ENCODE measurements around the gene TSPAN14. TPM values are rescaled to one million over a fixed set of nuclear protein-coding genes. Genes with fewer than 3 reads are reported as not detected.
A peak's percentile ranks its signal among the peaks of the same experiment; 100 is the strongest.

The TSPAN14 gene
- total and polyA plus RNA-seq, 2 of the 13 experiments (the other 11 are each of a cell fraction or from before 2014, with no cell fraction given): 24.1 to 80.6 TPM

GRCh38 chr10:80493522-80494051 is 39.5 kb downstream of the TSPAN14 start (continued):
- peak in 1 of 2 experiments; percentile 35; a peak in 1 of 4 replicates for TF ChIP-seq EP300 (IDR thresholded peaks at IDR 0.05; ENCODE audit: low read depth in 2 of 2, low read length in 2 of 2)
- TF ChIP-seq EP300 (CRISPR knock-in tag; IDR thresholded peaks at IDR 0.05; ENCODE audit: borderline replicate concordance): peak; percentile 11; the same call in 1 of the 2 replicates
- no peak for TF ChIP-seq ZNF652 (CRISPR knock-in tag; IDR thresholded peaks at IDR 0.05; ENCODE audit: borderline replicate concordance, low read depth)
- TF ChIP-seq ZNF841 (CRISPR knock-in tag; IDR thresholded peaks at IDR 0.05; ENCODE audit: borderline replicate concordance): no peak
- TF ChIP-seq RARG (CRISPR knock-in tag; IDR thresholded peaks at IDR 0.05; ENCODE audit: low read depth): no peak
- 0 out of 2 replicates have a peak, but pooled peaks have one; percentile 42 for TF ChIP-seq SSRP1 (CRISPR knock-in tag; IDR thresholded peaks at IDR 0.05)
- TF ChIP-seq ZBTB20 (CRISPR knock-in tag; IDR thresholded peaks at IDR 0.05; ENCODE audit: borderline replicate concordance, low read depth): 0 out of 2 replicates have a peak, but pooled peaks have one; percentile 29
- TF ChIP-seq ZNF331 (CRISPR knock-in tag; IDR thresholded peaks at IDR 0.05): no peak; the same call in 1 of the 2 replicates
- TF ChIP-seq, protein P1, sequence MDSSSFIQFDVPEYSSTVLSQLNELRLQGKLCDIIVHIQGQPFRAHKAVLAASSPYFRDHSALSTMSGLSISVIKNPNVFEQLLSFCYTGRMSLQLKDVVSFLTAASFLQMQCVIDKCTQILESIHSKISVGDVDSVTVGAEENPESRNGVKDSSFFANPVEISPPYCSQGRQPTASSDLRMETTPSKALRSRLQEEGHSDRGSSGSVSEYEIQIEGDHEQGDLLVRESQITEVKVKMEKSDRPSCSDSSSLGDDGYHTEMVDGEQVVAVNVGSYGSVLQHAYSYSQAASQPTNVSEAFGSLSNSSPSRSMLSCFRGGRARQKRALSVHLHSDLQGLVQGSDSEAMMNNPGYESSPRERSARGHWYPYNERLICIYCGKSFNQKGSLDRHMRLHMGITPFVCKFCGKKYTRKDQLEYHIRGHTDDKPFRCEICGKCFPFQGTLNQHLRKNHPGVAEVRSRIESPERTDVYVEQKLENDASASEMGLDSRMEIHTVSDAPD (CRISPR knock-in tag; IDR thresholded peaks at IDR 0.05): no peak
- TF ChIP-seq RBM22 (optimal IDR thresholded peaks at IDR 0.05; ENCODE audit: low read length): no peak
- no peak for TF ChIP-seq BHLHE40 (IDR thresholded peaks at IDR 0.05; ENCODE audit: low read length)
- no peak for TF ChIP-seq MXI1 (IDR thresholded peaks at IDR 0.05; ENCODE audit: borderline replicate concordance, low read depth, low read length)
- no peak for TF ChIP-seq TMF1 (CRISPR knock-in tag; IDR thresholded peaks at IDR 0.05; ENCODE audit: low read depth)
- no peak for TF ChIP-seq DZIP1 (CRISPR knock-in tag; IDR thresholded peaks at IDR 0.05)
- TF ChIP-seq, protein P2, sequence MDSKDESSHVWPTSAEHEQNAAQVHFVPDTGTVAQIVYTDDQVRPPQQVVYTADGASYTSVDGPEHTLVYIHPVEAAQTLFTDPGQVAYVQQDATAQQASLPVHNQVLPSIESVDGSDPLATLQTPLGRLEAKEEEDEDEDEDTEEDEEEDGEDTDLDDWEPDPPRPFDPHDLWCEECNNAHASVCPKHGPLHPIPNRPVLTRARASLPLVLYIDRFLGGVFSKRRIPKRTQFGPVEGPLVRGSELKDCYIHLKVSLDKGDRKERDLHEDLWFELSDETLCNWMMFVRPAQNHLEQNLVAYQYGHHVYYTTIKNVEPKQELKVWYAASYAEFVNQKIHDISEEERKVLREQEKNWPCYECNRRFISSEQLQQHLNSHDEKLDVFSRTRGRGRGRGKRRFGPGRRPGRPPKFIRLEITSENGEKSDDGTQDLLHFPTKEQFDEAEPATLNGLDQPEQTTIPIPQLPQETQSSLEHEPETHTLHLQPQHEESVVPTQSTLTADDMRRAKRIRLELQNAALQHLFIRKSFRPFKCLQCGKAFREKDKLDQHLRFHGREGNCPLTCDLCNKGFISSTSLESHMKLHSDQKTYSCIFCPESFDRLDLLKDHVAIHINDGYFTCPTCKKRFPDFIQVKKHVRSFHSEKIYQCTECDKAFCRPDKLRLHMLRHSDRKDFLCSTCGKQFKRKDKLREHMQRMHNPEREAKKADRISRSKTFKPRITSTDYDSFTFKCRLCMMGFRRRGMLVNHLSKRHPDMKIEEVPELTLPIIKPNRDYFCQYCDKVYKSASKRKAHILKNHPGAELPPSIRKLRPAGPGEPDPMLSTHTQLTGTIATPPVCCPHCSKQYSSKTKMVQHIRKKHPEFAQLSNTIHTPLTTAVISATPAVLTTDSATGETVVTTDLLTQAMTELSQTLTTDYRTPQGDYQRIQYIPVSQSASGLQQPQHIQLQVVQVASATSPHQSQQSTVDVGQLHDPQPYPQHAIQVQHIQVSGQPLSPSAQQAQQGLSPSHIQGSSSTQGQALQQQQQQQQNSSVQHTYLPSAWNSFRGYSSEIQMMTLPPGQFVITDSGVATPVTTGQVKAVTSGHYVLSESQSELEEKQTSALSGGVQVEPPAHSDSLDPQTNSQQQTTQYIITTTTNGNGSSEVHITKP (CRISPR knock-in tag; IDR thresholded peaks at IDR 0.05; ENCODE audit: low read depth): peak; percentile 88
- no peak for TF ChIP-seq TFDP2 (CRISPR knock-in tag; IDR thresholded peaks at IDR 0.05)
